Measurements from ENCODE around the gene NRARP. TPM values are rescaled to one million over a fixed set of nuclear protein-coding genes. Genes with fewer than 3 reads are reported as not detected.

The NRARP gene
- total and polyA plus RNA-seq, 2 of the 8 experiments (the other 6 are each of a cell fraction or from before 2014, with no cell fraction given): 32.5 to 37.2 TPM

DNA sequence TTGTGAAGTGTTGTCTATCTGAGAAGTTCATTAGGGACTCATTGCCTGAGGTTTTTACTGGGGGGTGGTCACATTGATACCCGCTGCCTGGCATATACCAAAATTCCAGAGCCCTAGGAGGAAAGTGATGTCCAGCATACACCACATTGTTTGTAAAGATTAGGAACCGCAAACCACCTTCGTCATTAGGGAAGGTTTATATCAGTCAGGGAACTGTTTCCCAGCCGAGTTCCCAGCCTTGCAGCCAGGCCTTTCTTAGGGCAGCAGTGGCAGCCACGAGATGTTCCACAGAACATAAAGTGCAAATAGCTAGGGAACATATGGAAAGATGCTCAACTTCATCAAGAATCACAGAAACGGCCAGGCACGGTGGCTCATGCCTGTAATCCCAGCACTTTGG lies 40.4 kb upstream of the NRARP start (continued):
- no peak for TF ChIP-seq EZH2 (IDR thresholded peaks at IDR 0.05; ENCODE audit: low read depth, low read length, severe bottlenecking)
- no peak for TF ChIP-seq FOSL1 (IDR thresholded peaks at IDR 0.05; ENCODE audit: insufficient read depth, low read depth, low read length)
- TF ChIP-seq, protein P1, sequence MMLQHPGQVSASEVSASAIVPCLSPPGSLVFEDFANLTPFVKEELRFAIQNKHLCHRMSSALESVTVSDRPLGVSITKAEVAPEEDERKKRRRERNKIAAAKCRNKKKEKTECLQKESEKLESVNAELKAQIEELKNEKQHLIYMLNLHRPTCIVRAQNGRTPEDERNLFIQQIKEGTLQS (IDR thresholded peaks at IDR 0.05; ENCODE audit: insufficient read depth, low read depth, low read length): no peak
- TF ChIP-seq SP4 (IDR thresholded peaks at IDR 0.05; ENCODE audit: low read length): no peak
- TF ChIP-seq HDAC6 (IDR thresholded peaks at IDR 0.05; ENCODE audit: low read depth, low read length): no peak
- TF ChIP-seq, protein P2, sequence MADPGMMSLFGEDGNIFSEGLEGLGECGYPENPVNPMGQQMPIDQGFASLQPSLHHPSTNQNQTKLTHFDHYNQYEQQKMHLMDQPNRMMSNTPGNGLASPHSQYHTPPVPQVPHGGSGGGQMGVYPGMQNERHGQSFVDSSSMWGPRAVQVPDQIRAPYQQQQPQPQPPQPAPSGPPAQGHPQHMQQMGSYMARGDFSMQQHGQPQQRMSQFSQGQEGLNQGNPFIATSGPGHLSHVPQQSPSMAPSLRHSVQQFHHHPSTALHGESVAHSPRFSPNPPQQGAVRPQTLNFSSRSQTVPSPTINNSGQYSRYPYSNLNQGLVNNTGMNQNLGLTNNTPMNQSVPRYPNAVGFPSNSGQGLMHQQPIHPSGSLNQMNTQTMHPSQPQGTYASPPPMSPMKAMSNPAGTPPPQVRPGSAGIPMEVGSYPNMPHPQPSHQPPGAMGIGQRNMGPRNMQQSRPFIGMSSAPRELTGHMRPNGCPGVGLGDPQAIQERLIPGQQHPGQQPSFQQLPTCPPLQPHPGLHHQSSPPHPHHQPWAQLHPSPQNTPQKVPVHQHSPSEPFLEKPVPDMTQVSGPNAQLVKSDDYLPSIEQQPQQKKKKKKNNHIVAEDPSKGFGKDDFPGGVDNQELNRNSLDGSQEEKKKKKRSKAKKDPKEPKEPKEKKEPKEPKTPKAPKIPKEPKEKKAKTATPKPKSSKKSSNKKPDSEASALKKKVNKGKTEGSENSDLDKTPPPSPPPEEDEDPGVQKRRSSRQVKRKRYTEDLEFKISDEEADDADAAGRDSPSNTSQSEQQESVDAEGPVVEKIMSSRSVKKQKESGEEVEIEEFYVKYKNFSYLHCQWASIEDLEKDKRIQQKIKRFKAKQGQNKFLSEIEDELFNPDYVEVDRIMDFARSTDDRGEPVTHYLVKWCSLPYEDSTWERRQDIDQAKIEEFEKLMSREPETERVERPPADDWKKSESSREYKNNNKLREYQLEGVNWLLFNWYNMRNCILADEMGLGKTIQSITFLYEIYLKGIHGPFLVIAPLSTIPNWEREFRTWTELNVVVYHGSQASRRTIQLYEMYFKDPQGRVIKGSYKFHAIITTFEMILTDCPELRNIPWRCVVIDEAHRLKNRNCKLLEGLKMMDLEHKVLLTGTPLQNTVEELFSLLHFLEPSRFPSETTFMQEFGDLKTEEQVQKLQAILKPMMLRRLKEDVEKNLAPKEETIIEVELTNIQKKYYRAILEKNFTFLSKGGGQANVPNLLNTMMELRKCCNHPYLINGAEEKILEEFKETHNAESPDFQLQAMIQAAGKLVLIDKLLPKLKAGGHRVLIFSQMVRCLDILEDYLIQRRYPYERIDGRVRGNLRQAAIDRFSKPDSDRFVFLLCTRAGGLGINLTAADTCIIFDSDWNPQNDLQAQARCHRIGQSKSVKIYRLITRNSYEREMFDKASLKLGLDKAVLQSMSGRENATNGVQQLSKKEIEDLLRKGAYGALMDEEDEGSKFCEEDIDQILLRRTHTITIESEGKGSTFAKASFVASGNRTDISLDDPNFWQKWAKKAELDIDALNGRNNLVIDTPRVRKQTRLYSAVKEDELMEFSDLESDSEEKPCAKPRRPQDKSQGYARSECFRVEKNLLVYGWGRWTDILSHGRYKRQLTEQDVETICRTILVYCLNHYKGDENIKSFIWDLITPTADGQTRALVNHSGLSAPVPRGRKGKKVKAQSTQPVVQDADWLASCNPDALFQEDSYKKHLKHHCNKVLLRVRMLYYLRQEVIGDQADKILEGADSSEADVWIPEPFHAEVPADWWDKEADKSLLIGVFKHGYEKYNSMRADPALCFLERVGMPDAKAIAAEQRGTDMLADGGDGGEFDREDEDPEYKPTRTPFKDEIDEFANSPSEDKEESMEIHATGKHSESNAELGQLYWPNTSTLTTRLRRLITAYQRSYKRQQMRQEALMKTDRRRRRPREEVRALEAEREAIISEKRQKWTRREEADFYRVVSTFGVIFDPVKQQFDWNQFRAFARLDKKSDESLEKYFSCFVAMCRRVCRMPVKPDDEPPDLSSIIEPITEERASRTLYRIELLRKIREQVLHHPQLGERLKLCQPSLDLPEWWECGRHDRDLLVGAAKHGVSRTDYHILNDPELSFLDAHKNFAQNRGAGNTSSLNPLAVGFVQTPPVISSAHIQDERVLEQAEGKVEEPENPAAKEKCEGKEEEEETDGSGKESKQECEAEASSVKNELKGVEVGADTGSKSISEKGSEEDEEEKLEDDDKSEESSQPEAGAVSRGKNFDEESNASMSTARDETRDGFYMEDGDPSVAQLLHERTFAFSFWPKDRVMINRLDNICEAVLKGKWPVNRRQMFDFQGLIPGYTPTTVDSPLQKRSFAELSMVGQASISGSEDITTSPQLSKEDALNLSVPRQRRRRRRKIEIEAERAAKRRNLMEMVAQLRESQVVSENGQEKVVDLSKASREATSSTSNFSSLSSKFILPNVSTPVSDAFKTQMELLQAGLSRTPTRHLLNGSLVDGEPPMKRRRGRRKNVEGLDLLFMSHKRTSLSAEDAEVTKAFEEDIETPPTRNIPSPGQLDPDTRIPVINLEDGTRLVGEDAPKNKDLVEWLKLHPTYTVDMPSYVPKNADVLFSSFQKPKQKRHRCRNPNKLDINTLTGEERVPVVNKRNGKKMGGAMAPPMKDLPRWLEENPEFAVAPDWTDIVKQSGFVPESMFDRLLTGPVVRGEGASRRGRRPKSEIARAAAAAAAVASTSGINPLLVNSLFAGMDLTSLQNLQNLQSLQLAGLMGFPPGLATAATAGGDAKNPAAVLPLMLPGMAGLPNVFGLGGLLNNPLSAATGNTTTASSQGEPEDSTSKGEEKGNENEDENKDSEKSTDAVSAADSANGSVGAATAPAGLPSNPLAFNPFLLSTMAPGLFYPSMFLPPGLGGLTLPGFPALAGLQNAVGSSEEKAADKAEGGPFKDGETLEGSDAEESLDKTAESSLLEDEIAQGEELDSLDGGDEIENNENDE (IDR thresholded peaks at IDR 0.05; ENCODE audit: insufficient replicate concordance, low read length): no peak
- TF ChIP-seq CREB1 (IDR thresholded peaks at IDR 0.05): no peak
- no peak for TF ChIP-seq EP300 (IDR thresholded peaks at IDR 0.05; ENCODE audit: borderline replicate concordance in 1 of 2, low read depth in 2 of 2, low read length in 2 of 2)
